DMS 273 (cell line): ENCODE measurements around the gene BATF3.

Experiments used
- DNase-seq: peaks from one replicate; lab custom pipeline; 2025; ENCODE audit not compliant: unreplicated experiment; lab: John Stamatoyannopoulos, UW

The BATF3 gene

GRCh38 chr1:212710566-212710965 lies 10.9 kb upstream of the BATF3 start:
- DNase-seq = no peak

GRCh38 chr1:212703991-212704564 lies 4.4 kb upstream of the BATF3 start:
- DNase-seq = no peak

GRCh38 chr1:212702672-212703071 lies 3.0 kb upstream of the BATF3 start:
- no peak for DNase-seq

- no peak for DNase-seq
Observed at GRCh38 chr1:212701910-212702309, 2.3 kb upstream of the BATF3 start.

- DNase-seq = peak; percentile 39
Observed at GRCh38 chr1:212700892-212701819, 1.5 kb upstream of the BATF3 start.

- peak; percentile 49 for DNase-seq
Observed at GRCh38 chr1:212700223-212700891, 717 bp upstream of the BATF3 start.

- peak; percentile 90 for DNase-seq
Observed at GRCh38 chr1:212699104-212699624, 476 bp downstream of the BATF3 start.

- DNase-seq = no peak
Observed at GRCh38 chr1:212698467-212699103, 1.1 kb downstream of the BATF3 start.

- DNase-seq = no peak
Observed at GRCh38 chr1:212696721-212697331, 2.8 kb downstream of the BATF3 start.

GRCh38 chr1:212692774-212693644 lies 6.6 kb downstream of the BATF3 start:
- no peak for DNase-seq

GRCh38 chr1:212691561-212692071 lies 8.0 kb downstream of the BATF3 start:
- no peak for DNase-seq

- no peak for DNase-seq
Observed at GRCh38 chr1:212690816-212691403, 8.7 kb downstream of the BATF3 start.

- DNase-seq = no peak
Observed at GRCh38 chr1:212689758-212690529, 9.7 kb downstream of the BATF3 start.

- DNase-seq = no peak
Observed at GRCh38 chr1:212689196-212689725, 10.4 kb downstream of the BATF3 start.

- no peak for DNase-seq
Observed at GRCh38 chr1:212688341-212689047, 11.1 kb downstream of the BATF3 start.

- no peak for DNase-seq
Observed at GRCh38 chr1:212687811-212688210, 11.8 kb downstream of the BATF3 start.

- DNase-seq = no peak
Observed at GRCh38 chr1:212686591-212686990, 13.0 kb downstream of the BATF3 start.

- DNase-seq = no peak
Observed at GRCh38 chr1:212686069-212686468, 13.6 kb downstream of the BATF3 start.
